GM19193 (cell line): ENCODE results near the gene GNG2.

ENCODE experiments used
- POLR2A ChIP-seq: IDR thresholded peaks from 4 replicates; pipeline ENCODE4 v1.6.1; 2011; ENCODE audit not compliant: insufficient read depth, insufficient read length; ENCODE audit errors: extremely low read depth

The GNG2 gene

GRCh38 chr14:51870606-51871005 is 10.2 kb downstream of the GNG2 start:
- TF ChIP-seq POLR2A, result no peak

DNA sequence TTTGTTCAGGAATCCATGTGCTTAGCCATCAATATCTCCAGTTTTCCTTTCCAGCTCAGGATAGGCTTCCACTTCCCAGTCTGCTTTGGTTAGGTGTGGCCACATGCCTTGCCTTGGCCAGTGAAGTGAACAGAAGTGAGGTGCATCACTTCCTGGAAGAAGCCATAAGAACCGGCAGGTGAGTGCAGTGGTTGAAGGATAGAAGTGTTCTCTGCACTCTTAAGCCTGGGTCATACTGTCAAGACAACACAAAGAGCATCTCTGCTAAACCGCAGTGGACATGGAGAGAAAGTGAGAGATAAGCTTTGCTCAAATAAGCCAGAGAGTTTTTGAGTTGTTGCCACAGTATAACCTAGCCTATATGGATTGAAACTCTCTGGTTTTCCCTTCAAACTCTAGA is 11.4 kb downstream of the GNG2 start:
- TF ChIP-seq POLR2A, result no peak

GRCh38 chr14:51872396-51872795 is 12.0 kb downstream of the GNG2 start:
- no peak for TF ChIP-seq POLR2A

- TF ChIP-seq POLR2A, result no peak
Measured at GRCh38 chr14:51873221-51873893, 12.9 kb downstream of the GNG2 start.

DNA sequence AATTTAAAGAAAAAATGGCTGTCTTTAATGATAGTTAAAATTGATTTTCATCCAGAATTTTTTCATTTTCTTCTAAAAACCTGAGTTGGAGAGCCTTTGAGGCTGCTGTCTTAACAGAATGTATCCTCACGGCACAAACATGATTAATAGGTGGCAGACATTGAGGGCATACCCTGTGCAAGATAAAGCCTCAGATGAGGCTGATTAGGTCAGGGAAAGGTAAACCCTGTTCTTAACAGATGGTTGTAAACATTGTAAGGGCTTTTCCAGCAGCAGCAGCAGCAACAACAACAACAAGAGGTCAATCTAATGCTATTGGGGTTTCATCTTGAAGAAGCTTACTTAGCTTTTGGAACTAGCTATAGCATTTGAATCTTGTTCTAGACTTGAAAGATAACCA is 17.4 kb downstream of the GNG2 start:
- no peak for TF ChIP-seq POLR2A

GRCh38 chr14:51879170-51879569 is 18.8 kb downstream of the GNG2 start:
- TF ChIP-seq POLR2A, result no peak

DNA sequence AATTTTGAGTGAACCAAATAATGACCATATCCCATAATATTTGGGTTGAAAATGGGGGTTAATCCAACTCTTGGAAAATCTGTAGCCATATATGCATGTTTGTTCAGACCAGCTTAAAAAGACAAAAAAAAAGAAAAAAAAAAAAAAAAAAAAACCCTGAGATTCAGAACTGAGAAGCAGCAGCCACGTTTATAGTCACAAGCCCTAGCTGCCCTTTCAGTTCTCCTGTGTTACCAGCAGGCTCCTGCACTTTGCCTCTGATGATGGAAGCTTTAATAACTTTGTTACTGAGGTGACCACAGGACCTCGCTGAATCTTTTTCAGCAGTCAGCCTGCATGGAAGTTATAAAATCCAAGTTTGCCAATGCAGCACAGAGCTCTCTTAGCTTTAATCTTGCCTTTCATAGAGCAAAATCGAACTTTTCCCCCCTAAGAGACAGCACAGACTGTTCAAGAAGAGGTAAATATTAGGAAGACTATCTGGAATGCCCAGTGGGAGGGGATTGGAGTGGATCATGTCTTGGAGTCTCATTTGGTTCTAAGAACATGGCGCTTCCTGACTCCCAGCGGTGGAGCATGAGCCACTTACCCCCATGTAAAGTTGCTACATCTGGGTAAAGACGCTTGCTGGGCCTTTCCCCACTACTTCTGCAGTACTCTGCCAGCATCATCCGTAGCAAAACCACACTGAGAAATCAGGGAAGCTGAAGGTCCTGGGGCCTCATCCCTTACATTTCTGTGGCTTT is 20.6 kb downstream of the GNG2 start:
- no peak for TF ChIP-seq POLR2A

- no peak for TF ChIP-seq POLR2A
Measured at GRCh38 chr14:51881636-51882035, 21.2 kb downstream of the GNG2 start.

DNA sequence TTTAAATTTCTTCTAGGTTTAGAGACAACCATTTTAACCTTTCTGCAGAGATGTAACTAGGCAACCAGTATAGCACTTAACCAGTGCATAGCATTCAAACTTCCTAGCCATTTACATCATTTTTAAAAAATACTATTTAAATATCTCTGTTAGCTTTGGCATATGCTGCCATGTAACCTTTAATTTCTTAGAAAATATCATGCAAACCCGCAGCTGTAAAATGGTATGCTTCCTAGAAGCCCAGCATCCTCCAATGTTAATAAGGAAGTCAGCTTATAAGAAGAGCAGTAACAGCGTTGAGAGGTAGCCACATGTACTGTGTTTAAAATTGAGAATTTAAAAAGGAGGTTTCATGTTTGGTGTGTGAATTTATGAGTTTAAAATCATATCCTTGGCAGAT is 22.8 kb downstream of the GNG2 start:
- no peak for TF ChIP-seq POLR2A

DNA sequence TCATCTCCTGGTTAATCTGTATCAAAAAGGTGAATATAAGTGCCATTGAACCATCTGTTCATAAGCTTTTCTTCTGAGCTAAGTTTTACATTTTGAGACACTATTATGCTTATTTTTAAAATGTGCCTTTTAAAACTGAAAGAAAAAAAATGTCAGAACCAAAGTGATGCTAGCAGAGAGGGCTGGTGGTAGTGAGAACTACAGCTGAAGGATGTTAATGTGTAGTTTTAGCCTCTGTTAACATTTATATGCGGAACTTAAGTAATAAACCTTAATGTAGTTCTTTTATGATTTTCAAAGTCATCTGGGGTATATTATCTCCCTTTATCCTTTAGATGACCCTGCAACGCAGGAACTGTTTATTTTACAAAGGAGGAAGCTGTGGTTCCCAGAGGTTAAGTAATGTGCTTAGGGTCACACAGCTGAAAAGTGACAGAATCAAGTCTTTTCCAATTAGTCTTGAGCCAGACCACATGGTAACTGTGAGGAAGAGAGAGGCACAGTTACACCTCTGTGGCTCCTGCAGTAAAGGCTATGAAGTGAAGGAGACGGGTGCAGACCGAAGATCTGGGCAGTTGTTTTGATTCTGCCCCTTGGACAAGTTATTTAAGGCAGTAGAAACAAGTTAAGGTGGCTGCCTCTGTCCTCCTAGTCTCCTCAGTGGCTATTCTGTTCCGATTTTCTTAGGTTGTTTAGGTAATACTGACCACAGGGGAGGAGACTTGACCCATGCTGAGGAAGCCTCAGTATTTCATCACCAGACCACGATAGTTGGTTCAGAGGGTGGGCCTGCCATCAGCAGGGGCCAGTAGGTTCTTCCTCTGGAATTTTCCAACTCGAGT is 23.9 kb downstream of the GNG2 start:
- no peak for TF ChIP-seq POLR2A

DNA sequence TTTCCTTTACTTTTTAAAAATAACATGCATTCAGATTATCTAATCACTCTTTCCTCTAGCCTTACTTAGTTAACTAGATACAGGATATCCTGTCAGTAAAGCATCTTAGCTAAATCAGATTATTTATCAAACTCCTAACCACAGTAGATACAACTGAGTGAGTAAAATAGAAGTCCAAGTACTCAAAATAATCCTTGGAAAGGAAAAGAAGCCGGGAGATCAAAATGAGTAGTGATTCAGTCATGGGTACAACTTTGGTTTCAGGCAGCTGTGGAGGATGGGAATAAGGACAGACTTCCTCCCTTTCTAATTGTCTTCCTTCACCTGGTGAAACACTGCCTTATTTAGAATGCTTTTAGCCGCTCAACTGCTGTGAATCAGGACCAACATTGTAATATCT is 29.4 kb downstream of the GNG2 start:
- TF ChIP-seq POLR2A, result no peak

DNA sequence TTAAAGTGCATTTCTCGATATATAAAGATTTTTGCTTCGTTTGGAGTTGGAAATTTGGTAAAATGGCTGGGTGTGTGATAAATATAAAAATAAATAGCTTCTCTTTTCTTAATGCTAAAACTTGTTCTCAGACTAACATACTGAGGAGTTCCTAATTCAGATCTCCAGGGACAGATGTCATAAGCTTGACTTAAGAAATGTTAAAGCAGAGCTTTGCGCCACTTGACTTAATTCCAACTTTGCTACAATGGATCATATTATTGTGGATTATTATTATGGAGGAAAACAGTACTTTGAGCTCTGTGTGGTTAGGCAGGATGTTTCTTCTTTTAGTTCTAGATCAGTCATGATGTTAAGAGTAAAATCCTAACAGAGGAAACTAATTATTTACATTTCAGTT is 33.8 kb downstream of the GNG2 start:
- no peak for TF ChIP-seq POLR2A

GRCh38 chr14:51895375-51895774 is 35.0 kb downstream of the GNG2 start:
- TF ChIP-seq POLR2A, result no peak

GRCh38 chr14:51897791-51898355 is 37.5 kb downstream of the GNG2 start:
- no peak for TF ChIP-seq POLR2A

GRCh38 chr14:51901475-51902024 is 41.1 kb downstream of the GNG2 start:
- TF ChIP-seq POLR2A, result no peak

GRCh38 chr14:51908086-51908485 is 47.7 kb downstream of the GNG2 start:
- TF ChIP-seq POLR2A, result no peak
